SKM-1 treated with dmso at 0.1 percent for 144 hours (cell line): ENCODE data around the gene ZMAT2.
"Not testable (repeated sequence)": the region's sequence is repeated elsewhere in the genome, so short reads cannot be mapped to it uniquely, and the experiment has no call there.

Experiments
- DNase-seq: peaks from one replicate; lab custom pipeline; 2025; ENCODE audit not compliant: unreplicated experiment; lab: John Stamatoyannopoulos, UW

Gene ZMAT2

DNA sequence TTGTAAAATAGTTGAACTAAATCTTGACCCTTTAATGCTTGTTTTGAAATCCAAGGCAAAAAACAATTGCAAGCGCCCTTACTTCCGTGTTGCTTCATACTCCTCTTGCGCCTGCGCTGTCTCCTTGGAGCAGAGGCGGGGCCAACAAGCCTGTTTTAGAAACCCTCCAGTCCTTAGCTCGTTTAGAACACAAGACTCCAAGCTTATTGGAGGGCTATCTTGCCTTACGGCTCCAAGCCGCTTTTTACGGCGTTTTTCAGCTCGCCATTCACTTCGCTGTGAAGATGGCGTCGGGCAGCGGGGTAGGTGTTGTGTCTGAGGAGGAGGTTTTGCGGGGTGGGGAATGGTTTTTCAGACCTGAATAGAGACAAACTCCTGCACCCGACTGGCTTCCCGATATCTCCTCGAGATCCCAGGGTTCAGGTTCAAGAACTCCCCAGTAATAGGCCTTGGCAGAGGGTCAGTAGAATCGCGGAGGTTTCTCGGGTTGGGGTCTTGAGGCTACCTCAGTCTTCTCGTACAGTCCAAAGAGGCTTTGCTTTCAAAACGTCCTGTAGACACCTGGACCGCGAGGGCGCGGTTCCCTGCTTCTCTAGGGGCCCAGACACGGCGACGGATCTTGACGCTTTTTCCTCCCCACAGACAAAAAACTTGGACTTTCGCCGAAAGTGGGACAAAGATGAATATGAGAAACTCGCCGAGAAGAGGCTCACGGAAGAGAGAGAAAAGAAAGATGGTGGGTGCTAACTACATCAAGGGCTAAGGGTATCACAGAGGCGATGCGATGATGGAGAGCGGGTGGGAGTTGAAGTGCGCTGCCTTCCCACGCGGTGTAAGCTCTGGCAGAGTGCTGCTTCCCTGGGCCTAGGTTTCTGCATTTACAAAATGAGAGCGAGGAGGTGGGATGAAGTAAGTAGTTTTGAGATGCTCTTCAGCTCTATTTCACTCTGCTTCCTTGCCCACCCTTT lies at the start of gene ZMAT2:
ZMAT2 (plus strand) TSS at position 271 of the 968 bp plus-strand sequence; CDS start at position 285, 14 bp downstream.
- peak; percentile 99 for DNase-seq

GRCh38 chr5:140658870-140659269 lies 41.4 kb upstream of the ZMAT2 start:
- DNase-seq, result no peak

DNA sequence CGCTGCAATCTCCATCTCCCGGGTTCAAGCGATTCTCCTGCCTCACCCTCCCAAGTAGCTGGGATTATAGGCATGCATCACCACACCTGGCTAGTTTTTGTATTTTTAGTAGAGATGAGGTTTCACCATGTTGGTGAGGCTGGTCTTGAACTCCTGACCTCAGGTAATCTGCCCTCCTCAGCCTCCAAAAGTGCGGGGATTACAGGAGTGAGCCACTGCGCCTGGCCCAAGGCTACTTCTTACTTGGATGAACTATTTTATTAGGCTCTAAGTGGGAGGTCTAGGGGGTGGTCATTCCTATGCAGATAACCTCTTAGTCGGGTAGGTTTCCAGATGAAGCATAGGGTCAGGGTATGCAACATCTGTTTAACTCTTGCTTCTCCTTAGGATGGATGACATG lies 39.9 kb upstream of the ZMAT2 start:
- not testable (repeated sequence) for DNase-seq

- no peak for DNase-seq
Measured at GRCh38 chr5:140664030-140664358, 36.3 kb upstream of the ZMAT2 start.

DNA sequence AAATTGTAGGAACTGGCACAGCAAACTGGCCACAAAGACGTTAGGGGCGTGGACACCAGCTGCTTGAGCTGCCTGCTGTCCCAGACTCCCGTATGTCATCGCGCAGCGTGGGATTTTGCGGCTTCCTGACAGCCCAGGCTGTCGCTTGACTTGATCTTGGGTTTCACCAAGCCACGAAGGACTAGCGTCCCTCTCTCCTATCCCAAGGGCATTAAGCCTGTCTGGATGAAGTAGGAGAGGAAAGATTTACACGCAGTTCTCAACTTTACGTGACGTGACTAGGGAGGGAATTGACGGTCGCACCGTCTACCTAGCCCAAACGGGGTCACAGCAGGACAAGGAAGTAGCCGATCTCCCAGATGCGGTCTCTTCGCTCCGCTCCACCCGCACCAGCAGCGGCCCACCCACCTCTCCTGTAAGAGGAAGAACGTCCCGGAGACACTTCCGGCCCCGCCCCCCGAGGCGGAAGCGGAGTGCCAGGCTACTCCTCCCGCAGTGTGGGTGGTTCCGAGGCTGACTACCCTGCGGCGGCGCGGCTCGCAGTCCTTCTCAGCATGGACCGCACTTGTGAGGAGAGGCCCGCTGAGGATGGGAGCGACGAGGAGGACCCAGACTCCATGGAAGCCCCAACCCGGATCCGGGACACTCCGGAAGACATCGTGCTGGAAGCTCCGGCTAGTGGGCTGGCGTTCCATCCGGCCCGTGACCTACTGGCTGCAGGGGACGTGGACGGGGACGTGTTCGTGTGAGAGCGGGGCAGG lies 35.7 kb upstream of the ZMAT2 start, which contains the start of gene WDR55:
WDR55 (plus strand) TSS at position 546 of the 761 bp plus-strand sequence; CDS start at position 555, 9 bp downstream.
- peak; percentile 96 for DNase-seq

DNA sequence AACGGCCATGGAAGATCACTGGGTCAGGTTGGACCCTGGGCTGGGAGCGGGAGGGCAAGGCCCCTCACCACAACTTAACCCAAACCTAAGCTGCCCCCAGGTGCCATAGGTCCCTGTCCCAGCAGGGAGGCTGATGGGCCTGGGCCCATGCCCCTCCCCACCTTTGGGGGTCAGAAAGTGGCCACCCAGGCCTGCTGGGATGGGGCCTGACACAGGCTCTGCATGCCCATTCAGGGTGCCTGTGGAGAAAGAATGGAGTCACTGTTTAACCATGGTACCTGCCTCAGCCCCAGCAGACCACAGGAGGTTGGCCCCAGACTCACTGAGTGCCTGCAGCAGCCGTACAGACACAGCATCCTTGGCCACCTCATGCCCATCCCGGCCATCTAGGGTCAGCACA lies 29.2 kb upstream of the ZMAT2 start:
- not testable (repeated sequence) for DNase-seq

GRCh38 chr5:140671472-140672125 lies 28.6 kb upstream of the ZMAT2 start:
- DNase-seq, result no peak

DNA sequence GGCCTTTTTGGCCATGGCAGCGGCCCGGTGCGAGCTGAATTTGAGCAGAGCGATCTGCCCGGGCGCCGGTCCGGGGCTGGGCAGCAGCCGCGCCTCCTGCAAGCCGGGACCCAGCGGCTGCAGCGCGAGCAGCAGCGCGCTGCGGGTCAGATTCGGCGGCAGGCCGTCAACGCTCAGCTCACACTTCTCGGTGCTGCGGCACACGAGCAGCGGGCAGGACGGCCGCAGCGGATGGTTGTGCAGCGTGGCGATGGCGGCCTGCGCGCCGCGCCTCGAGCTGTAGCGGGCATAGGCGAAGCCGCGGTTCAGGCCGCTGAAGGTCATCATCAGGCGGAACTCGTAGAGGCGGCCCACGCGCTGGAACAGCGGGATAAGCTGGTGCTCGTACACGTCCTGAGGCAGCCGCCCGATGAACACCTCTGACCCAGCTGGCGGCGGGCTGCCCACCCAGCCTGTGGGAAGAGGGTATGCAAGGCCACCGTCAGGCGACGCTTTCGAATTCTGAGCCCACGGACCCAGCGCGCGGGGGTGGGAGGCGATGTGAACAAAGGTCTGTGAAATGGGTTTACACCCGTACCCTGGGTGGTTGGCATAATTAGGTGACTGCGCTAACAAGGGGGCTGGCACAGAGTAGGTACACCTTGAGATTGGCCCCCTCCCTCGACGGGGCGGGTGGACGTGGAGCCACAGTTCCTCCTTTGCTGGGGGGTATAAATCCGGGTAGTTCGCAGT lies 27.6 kb upstream of the ZMAT2 start:
- DNase-seq, result no peak

DNA sequence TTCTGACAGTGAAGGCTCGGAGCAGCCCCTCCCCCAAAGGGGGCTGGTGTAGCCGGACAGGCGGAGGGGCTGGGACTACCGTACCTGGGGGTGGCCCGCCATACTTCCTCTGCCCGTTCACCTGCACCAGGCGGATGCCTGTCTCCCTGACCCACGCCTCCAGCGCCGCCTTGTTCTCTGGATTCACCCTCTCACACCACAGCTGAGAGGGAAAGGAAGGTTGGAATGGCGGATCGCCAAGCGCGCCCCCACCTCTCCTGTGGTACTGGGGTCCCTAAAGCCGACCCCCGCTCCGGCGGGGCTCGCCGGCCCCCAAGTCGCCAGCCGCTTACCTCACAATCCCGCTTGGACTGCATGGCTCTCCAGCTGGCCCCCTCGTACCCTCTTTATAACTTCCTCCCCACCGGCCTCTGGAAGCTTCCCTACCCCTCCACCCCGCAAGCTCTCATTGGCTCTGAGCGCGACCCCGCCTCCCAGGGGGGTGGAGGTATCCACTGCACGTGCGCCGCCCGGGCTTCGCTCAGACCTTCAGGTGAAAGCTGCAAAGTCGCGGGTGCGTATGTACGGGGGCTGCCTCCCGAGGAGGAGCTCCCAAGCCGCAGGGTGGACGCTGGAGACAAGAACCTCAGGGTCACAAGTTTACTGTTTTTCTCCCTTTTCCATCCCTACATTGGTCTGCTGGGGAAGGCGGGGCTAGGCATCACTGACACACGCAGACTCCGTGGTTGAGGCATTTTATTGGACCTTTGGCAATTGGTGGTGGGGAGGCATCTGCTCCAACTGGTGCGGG lies 26.9 kb upstream of the ZMAT2 start, which contains the start of gene DND1:
DND1 (minus strand) TSS at position 390 of the 790 bp plus-strand sequence; CDS start at position 356, 34 bp downstream.
- DNase-seq, result no peak

GRCh38 chr5:140674211-140674610 lies 26.0 kb upstream of the ZMAT2 start:
- no peak for DNase-seq

GRCh38 chr5:140674629-140675028 lies 25.6 kb upstream of the ZMAT2 start:
- no peak for DNase-seq

DNA sequence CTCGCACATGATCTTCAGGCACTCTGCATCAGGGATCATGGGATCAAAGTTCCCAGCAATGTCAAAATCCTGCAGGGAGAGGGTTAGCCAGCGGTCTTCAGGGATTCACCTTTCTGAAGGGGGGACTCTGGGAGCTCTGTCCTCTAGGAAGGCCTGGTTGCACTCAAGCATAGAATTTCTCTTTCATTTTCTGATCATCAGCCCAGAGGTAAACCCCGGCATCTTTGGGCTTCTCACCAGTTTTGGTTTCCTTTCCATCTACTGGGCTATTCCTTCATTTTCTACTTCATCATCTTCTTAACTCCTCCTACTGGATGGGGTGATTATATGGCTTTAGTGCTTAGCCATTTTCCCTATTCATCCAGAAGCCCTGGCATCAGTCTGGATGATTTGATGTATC lies 22.3 kb upstream of the ZMAT2 start:
- DNase-seq, result no peak

GRCh38 chr5:140678993-140679392 lies 21.3 kb upstream of the ZMAT2 start:
- DNase-seq, result no peak

DNA sequence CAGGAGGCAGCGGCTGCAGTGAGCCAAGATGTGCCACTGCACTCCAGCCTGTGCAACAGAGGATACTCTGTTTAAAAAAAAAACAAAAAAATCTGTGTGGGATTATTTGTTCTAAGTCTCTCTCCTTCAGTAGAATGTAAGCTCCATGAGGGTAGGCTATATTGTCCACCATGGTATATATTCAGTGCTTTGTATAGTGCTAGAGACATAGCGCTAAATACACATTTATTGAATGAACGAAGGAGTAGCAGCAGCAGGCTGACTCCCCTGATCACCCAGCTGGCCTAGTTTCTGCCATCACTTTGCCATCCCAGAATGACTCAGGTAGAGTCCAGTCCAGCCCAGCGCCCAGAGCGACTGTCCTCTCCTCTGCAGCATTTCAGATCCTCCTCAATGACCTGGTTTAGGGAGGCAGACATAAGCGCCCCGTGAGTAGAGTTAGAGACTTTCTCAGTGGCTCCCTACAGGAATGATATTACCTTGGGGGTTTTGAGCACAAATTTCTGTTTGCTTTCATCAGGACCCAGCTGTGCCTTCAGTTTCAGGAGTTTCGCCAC lies 9.8 kb upstream of the ZMAT2 start:
- DNase-seq, result no peak

GRCh38 chr5:140690941-140691924 lies 9.0 kb upstream of the ZMAT2 start, which contains the start of the genes HARS1 and HARS2:
TSS of gene HARS1 (minus strand) at chr5:140691370. CDS start at chr5:140691304, 66 bp downstream.
TSS of gene HARS2 (plus strand) at chr5:140691455. CDS start at chr5:140691649, 194 bp downstream.
- peak; percentile 88 for DNase-seq

DNA sequence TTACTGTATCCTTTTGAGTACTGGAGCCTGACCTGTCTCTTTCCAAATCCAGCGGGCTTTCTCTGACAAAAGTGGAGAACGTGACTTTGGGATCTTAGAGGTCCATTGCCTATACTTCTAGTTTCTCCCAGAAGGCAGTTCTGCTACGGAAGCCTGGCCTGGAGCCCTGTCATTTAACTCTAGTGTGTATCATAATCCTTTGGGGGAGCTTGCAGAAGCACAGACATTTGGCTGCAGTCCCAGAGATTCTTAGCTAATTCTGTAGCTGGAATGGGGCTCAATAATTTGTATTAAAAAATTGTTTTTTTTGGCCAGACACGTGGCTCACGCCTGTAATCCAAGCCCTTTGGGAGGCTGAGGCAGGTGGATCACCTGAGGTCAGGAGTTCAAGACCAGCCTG lies 6.0 kb upstream of the ZMAT2 start:
- DNase-seq, result no peak

DNA sequence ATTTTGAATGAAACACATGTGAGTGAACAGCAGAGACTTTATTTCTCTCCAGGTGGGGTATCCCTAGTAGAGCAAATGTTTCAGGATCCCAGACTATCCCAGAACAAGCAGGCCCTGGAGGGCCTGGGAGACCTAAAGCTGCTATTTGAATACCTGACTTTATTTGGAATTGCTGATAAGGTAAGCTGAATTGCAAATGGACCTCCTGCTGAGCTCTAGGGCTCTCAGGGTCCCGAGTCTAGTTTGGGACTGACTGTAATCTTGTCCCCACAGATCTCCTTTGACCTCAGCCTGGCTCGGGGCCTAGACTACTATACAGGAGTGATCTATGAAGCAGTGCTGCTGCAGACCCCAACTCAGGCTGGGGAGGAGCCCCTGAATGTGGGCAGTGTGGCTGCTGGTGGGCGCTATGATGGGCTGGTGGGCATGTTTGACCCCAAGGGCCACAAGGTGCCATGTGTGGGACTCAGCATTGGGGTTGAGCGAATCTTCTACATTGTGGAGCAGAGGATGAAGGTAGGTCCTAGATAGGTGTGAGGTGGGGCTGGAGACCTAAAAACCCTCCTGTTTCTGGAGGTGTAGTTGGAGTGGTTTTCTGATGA lies 3.3 kb upstream of the ZMAT2 start:
- DNase-seq, result no peak

- no peak for DNase-seq
Measured at GRCh38 chr5:140707812-140708211, 7.6 kb downstream of the ZMAT2 start.
